Suppressor macrophage treated with lipopolysaccharide for 1 hour (primary cell): ENCODE results near the gene TNNT1.
A peak's percentile ranks its signal among the peaks of the same experiment; 100 is the strongest.
"Not testable (repeated sequence)": the region's sequence is repeated elsewhere in the genome, so short reads cannot be mapped to it uniquely, and the experiment has no call there.

Experiments used
- DNase-seq, 3 donors: peaks; one replicate each; pipeline ENCODE4 v3.0.0-alpha.2; 2020 to 2022

Gene TNNT1

DNA sequence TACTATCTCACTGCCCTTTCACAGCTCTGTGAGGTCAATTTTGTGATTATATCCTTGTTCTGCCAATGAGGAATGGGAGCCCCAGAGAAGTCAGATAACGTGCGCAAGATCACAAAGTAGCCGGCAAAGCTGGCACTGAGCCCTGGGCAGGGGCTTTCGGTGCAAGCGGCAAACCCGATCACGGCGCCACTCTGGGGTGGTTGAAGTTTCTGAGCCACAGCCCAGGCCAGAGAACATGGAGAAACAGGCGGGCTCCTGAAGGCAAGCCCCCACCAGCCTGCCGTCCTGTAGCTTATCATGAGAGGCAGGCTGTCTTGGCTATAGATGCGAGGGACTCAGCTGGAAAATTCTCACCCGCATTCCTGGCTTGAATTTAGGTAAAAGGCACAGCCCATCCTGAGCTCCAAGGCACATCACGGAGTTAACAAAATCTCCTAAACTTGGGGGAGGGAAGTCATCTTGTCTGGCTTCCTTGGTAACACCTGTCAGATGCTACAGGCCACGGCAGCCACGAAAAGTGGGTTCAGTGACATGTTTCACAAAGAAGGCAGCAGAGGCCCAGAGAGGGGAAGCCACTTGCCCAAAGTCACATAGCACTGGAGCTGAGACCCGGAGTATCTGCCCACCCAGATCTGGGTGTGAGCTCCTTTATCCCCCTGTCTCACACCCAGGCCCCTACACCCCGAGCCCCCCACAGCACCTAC, 12.5 kb downstream of the TNNT1 start:
- no peak for DNase-seq

GRCh38 chr19:55134736-55135135, 14.3 kb downstream of the TNNT1 start:
- DNase-seq: no peak

GRCh38 chr19:55133639-55134444, 15.2 kb downstream of the TNNT1 start:
- DNase-seq: no peak

DNA sequence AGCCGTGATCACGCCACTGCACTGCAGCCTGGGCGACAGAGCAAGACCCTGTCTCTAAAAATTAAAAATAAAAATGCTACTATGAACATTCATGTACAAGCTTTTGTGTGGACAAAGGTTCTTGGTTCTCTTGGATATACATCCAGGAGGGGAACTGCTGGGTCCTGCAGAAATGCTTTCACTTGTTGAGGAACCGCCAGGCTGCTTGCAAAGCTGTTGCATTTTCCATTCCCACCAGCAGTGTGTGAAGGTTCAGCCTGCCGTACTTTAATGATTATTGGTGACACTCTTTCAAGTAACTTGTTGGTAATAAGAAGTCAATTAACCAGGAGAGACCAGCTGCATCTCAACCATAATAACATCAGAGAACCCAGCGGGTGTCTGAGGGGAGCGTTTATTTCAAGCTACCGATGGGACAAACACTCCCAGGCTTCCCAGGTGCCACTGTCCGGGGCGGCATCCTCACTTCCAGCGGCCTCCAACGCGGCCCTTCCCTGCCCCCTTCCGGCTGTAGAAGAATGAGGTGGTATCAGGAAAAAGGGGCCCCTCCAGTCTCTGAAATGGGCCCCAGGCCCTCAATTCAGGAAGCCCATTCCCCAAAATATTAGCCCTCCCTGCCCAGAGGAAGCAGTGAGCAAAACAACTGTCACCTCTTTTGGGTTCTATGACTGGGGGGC, 16.4 kb downstream of the TNNT1 start:
- DNase-seq: no peak

DNA sequence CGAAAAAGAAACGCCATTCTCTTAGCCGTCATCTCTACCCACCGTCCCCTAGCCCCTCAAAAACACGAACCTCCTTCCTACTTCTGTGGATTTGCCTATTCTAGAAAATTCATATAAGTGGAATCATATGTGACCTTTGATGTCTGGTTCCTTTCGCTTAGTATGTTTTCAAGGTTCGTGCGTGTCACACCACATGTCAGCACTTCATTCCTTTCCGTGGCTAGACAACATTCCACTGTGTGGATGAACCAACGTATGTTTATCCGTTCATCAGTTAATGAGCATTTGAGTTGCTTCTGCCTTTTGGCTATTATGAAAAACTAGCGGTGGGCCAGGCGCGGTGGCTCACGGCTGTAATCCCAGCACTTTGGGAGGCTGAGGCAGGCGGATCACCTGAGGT, 17.6 kb downstream of the TNNT1 start:
- no peak for DNase-seq

- DNase-seq: peak; percentile 42 to 54 (median 46)
These were observed 30.0 kb downstream of the TNNT1 start for GRCh38 chr19:55119053-55119452.

DNA sequence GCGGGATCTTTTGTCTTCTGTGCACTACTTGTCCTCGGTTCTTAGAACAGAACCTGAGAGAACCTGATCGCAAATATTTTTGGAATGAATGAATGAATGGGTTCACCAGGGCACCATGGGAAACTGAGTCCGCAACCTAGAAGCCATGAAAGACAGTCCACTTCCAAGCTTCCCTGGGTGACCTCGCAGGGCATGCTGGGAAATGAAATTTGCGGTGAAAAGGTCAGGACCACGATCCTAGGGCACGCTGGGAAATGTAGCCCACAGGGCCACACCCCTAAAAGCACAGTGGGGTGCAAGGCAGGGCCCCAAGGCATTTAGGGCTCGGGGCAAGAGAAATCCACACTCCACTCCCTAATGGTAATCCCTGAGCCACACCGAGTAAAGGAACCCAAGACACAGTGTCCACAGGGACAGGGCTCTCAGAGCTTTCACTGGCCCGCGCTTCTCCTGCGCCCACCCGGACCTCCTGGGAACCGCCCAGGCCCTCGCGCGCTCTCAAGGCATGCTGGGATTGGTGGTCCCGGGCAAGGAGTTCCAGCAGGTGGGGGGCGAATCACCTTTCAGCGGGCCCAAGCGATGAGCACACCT, 30.5 kb downstream of the TNNT1 start:
- peak in 1 of 3 donors; percentile 43 for DNase-seq

GRCh38 chr19:55117663-55118391, 31.2 kb downstream of the TNNT1 start:
- DNase-seq: peak; percentile 99

GRCh38 chr19:55116859-55117662, 31.9 kb downstream of the TNNT1 start, which contains the start of gene PPP1R12C:
PPP1R12C (minus strand) TSS chr19:55117637; CDS start chr19:55117543, 94 bp downstream.
- peak in 1 of 3 donors; percentile 39 for DNase-seq

GRCh38 chr19:55116232-55116858, 32.7 kb downstream of the TNNT1 start:
- peak; percentile 72 to 81 (median 77) for DNase-seq

DNA sequence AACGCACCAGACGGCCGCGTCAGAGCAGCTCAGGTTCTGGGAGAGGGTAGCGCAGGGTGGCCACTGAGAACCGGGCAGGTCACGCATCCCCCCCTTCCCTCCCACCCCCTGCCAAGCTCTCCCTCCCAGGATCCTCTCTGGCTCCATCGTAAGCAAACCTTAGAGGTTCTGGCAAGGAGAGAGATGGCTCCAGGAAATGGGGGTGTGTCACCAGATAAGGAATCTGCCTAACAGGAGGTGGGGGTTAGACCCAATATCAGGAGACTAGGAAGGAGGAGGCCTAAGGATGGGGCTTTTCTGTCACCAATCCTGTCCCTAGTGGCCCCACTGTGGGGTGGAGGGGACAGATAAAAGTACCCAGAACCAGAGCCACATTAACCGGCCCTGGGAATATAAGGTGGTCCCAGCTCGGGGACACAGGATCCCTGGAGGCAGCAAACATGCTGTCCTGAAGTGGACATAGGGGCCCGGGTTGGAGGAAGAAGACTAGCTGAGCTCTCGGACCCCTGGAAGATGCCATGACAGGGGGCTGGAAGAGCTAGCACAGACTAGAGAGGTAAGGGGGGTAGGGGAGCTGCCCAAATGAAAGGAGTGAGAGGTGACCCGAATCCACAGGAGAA, 33.5 kb downstream of the TNNT1 start:
- no peak for DNase-seq

DNA sequence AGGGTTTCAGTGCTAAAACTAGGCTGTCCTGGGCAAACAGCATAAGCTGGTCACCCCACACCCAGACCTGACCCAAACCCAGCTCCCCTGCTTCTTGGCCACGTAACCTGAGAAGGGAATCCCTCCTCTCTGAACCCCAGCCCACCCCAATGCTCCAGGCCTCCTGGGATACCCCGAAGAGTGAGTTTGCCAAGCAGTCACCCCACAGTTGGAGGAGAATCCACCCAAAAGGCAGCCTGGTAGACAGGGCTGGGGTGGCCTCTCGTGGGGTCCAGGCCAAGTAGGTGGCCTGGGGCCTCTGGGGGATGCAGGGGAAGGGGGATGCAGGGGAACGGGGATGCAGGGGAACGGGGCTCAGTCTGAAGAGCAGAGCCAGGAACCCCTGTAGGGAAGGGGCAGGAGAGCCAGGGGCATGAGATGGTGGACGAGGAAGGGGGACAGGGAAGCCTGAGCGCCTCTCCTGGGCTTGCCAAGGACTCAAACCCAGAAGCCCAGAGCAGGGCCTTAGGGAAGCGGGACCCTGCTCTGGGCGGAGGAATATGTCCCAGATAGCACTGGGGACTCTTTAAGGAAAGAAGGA, 34.4 kb downstream of the TNNT1 start:
- DNase-seq: no peak

DNA sequence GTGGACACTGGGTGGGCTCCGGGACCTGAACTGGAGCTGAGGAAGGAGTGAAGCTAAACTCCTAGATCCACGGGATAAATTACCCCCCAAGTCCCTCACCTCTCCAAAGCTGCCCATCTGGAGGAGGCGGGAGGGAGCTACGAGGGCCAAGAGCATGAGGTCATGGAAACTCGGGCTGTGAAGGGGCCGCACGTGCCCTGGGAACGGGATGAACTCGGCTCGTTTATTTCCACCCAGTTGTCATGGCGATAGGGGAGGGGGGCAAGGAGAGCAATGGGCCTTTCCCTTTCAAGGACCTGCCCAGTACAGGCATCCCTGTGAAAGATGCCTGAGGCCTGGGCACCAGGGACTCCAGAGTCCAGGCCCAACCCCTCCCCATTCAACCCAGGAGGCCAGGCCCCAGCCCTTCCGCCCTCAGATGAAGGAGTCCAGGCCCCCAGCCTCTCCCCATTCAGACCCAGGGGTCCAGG, 35.4 kb downstream of the TNNT1 start:
- DNase-seq: no peak

- no peak for DNase-seq
These were observed 36.0 kb downstream of the TNNT1 start for GRCh38 chr19:55112777-55113569.

- no peak for DNase-seq
These were observed 36.7 kb downstream of the TNNT1 start for GRCh38 chr19:55112246-55112776.

- DNase-seq: no peak
These were observed 37.7 kb downstream of the TNNT1 start for GRCh38 chr19:55111238-55111831.

GRCh38 chr19:55109527-55110291, 39.3 kb downstream of the TNNT1 start:
- no peak for DNase-seq

- not testable (repeated sequence) for DNase-seq
These were observed 41.8 kb downstream of the TNNT1 start for GRCh38 chr19:55107252-55107651.
